AG04450 (cell line): Measurements from ENCODE around the gene EHMT1. TPM values are rescaled to one million over a fixed set of nuclear protein-coding genes. Genes with fewer than 3 reads are reported as not detected.
"Not testable (repeated sequence)": the region's sequence is repeated elsewhere in the genome, so short reads cannot be mapped to it uniquely, and the experiment has no call there.

ENCODE experiments used
- CTCF ChIA-PET: fragments of 300-600, 350-600 bp; formaldehyde crosslinking; extraction: SDS; loops from one replicate; lab custom pipeline; 2022; ENCODE audit warnings: antibody characterized with exemption, inconsistent platforms; lab: Charles Lee
- POLR2A ChIA-PET: fragments of 350-600 bp; formaldehyde crosslinking; extraction: SDS; loops from one replicate; lab custom pipeline; 2021; ENCODE audit warnings: antibody characterized with exemption, inconsistent platforms; lab: Yijun Ruan, JAX
- DNase-seq: peaks from one replicate; pipeline ENCODE4 v3.0.0-alpha.2; 2011; ENCODE audit warnings: low read depth, low spot score
- H3K27ac ChIP-seq: one replicate; pipeline ENCODE4 v1.5.1; 2012; ENCODE audit warnings: low read depth, low read length, control low read depth
- H3K27me3 ChIP-seq: one replicate; pipeline ENCODE4 v1.6.0; 2012; ENCODE audit warnings: low read length; ENCODE audit not compliant: control insufficient read depth, insufficient read depth
- H3K4me3 ChIP-seq: 2 replicates; pipeline ENCODE4 v1.5.1; 2011; ENCODE audit warnings: mild to moderate bottlenecking, low read depth, low read length, control low read depth
- H3K9me3 ChIP-seq: 2 replicates; pipeline ENCODE4 v1.5.1; 2012; ENCODE audit warnings: low read length; ENCODE audit not compliant: control insufficient read depth, insufficient read depth
- CTCF ChIP-seq: IDR thresholded peaks from 2 replicates; pipeline ENCODE4 v1.5.1; 2011; ENCODE audit warnings: low read depth, low read length, control low read depth, inconsistent platforms
- polyA plus RNA-seq: library from polyadenylated mRNA; depleted of rRNA; stranded (reverse); fragments of >200 nt; gene quantifications from 2 replicates; pipeline ENCODE4 v1.2.3, GENCODE V29; 2011

The EHMT1 gene
- polyA plus RNA-seq, 1 experiment = 26.1 TPM

GRCh38 chr9:137719194-137719593 lies 100.4 kb downstream of the EHMT1 start:
- ChIA-PET POLR2A (interaction anchor here (1.2 kb wide), 1 partner anchor 46 kb away, joined by 3 read pairs; no protein-coding TSS in a partner anchor), CTCF (no interaction called here)
- TF ChIP-seq CTCF = no peak
- no peak for DNase-seq
- no peak overlapping the region for H3K27ac ChIP-seq
- no peaks in the 10 kb centered on the region for H3K27me3 ChIP-seq
- no peak overlapping the region for H3K4me3 ChIP-seq
- peaks cover 18% of the 10 kb centered on the region for H3K9me3 ChIP-seq

- DNase-seq = no peak
Measured at GRCh38 chr9:137720571-137721110, 101.8 kb downstream of the EHMT1 start.

GRCh38 chr9:137721479-137721878 lies 102.7 kb downstream of the EHMT1 start:
- POLR2A ChIA-PET = no interaction called here
- Histone ChIP-seq H3K9me3 (peaks cover 22% of the 10 kb centered on the region), H3K27ac (no peak overlapping the region), H3K27me3 (no peaks in the 10 kb centered on the region), H3K4me3 (no peak overlapping the region)
- no peak for TF ChIP-seq CTCF
- CTCF ChIA-PET = no interaction called here
- no peak for DNase-seq

More at GRCh38 chr9:137720571-137721110, 101.8 kb downstream of the EHMT1 start:
- Histone ChIP-seq H3K9me3 (peaks cover 22% of the 10 kb centered on the region), H3K27ac (peak overlapping the region; percentile 21), H3K4me3 (no peak overlapping the region), H3K27me3 (no peaks in the 10 kb centered on the region)
- no peak for TF ChIP-seq CTCF
- CTCF ChIA-PET = no interaction called here
- POLR2A ChIA-PET = no interaction called here

- TF ChIP-seq CTCF = no peak
- Histone ChIP-seq H3K9me3 (peaks cover 19% of the 10 kb centered on the region), H3K4me3 (no peak overlapping the region), H3K27me3 (no peaks in the 10 kb centered on the region), H3K27ac (no peak overlapping the region)
- CTCF ChIA-PET = no interaction called here
- no peak for DNase-seq
- POLR2A ChIA-PET = no interaction called here
Measured at GRCh38 chr9:137721899-137722298, 103.1 kb downstream of the EHMT1 start.

- Histone ChIP-seq H3K4me3 (no peak overlapping the region), H3K9me3 (peaks cover 17% of the 10 kb centered on the region), H3K27me3 (no peaks in the 10 kb centered on the region), H3K27ac (no peak overlapping the region)
- no peak for TF ChIP-seq CTCF
- DNase-seq = no peak
- CTCF ChIA-PET = no interaction called here
- POLR2A ChIA-PET = no interaction called here
Measured at GRCh38 chr9:137722481-137722880, 103.7 kb downstream of the EHMT1 start.

- H3K27me3 ChIP-seq, DNase-seq, POLR2A ChIA-PET, H3K4me3 ChIP-seq, H3K27ac ChIP-seq, CTCF ChIA-PET: not testable (repeated sequence)
- H3K9me3 ChIP-seq = peaks cover 12% of the 10 kb centered on the region
Measured at GRCh38 chr9:137723356-137723755, 104.6 kb downstream of the EHMT1 start.
